Right ventricle myocardium superior (tissue), 1 donor: Measurements from ENCODE around the gene IL32. TPM values are rescaled to one million over a fixed set of nuclear protein-coding genes. Genes with fewer than 3 reads are reported as not detected.
A peak's percentile ranks its signal among the peaks of the same experiment; 100 is the strongest.

Experiments used
- ATAC-seq: fragments of 200-7000 bp; cut with Tn5 transposase; one replicate; pipeline ENCODE4 v1.9.1; 2020; ENCODE audit warnings: mild to moderate bottlenecking; ENCODE audit not compliant: poor library complexity
- DNase-seq: peaks from one replicate; pipeline ENCODE4 v3.0.0-alpha.2; 2020
- intact Hi-C: fragments of 100-400 bp; cut with DNase I; formaldehyde crosslinking; loops from one replicate; pipeline ENCODE4 v1.11.2; 2022
- total RNA-seq: library from RNA; stranded (reverse); fragmentation: NEBNext Ultra II Directional; extraction: Animal tissue kit (Norgen Biotek cat#: 25700); gene quantifications from one replicate; pipeline ENCODE4 v1.2.1, GENCODE V29; 2021
- donor health status: DM: no; HTN: yes; CAD: no; lungs with severe emphysema.

IL32 gene
- total RNA-seq, 1 donor from 2014 or later = 42.6 TPM

DNA sequence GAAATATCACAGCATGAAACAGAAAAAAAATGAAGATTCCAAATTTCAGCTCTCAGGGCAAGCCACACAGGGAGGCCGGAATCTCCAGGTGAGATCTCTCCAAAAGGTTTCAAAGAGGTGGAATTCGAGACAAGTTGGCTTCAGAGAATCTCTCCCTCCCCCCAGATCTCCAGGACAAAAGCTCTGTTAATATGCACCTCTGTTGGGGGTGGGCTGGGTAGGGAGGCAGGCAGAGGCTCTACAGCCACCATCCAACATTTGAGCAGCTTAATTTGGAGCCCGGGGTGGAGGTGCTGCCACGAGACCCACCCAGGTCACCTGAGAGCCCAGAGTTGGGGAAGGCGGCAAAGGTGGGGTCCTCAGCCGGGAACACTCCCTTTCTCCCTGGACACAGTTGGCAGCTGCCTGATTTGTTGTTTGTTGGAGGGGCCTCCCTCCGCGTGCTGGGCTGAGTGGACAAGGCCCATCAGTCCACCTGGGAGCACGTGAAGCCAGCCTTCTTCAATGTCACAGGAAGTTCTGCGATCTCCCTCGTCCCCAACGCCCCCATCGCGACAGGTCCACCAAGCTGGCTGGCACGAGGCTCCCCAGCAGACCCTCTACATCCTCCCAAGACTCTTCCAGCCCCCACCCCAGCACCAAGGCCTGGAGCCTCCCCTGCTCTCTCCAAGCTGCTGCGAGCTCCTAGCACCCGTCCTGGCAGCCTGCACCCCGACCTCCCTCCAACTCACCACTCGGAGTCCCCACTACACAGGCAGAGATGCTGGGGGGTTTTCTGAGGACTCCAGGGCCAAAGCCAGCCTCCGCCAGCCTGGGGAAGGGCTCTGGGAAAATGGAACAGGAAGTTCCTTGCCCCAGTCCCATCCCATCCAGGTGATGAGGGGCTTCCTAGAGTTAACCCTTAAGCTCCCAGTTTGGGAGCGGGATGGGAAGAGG is 33.3 kb downstream of the IL32 start, which contains the start of gene ZSCAN10:
TSS of gene ZSCAN10 (minus strand) at position 836 of the 936 bp plus-strand sequence. CDS start 6,357 bp downstream, outside the sequence.
- intact Hi-C loops = no loop called here
- DNase-seq (no peak), ATAC-seq (no peak)

DNA sequence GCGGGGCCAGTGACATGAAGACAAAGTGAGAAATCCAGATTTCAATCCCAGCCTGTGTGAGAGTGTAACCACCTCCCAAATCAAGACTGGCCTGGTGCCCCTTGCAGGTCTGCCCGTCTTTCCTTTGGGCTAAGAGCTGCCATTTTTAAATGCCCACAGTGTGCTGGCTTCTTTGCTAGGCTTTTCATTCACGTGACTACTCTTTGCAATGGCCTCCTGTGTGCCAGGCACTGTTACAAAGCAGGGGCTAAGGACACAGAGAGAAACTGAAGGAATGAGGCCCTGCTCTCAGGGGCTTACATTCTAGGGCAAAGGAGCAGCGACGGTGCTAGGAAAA is 33.9 kb downstream of the IL32 start:
- DNase-seq = no peak
- intact Hi-C loops = no loop called here
- no peak for ATAC-seq

DNA sequence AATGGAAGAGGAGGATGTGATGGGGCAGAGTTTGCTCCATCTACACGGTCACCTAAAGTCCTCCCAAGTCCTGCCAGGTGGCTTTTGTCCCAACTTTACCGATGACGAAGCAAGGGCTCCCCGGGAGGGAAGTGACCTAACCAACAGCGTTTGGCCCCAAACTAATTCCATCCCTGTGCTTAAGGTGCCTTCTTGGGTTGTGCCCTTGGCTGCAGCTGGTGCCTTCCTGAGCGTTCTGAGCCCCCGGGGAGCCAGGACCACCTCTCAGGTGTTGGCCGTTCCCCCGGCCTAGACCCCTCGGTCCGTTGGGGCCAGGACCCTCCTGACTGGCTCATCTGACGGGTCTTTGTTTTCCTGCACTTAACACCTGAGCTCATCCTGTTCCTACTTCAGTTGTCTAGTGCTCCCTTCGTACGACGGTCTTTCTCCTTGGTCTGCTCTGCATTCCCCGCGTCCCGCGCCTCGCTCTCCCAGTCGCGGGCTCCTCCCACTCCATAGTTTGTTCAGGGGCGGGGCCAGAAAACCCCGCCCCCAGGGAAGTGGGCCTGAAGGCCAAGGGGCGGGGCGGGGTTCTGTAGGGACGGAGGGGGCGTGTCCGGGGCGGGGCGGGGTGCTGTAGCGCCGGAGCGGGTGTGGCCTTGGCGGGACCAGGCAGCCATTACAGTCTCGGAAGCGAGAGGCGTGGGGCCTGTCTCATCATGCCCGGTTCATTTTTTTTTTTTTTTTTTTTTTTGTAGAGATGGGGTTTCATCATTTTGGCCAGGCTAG is 34.5 kb downstream of the IL32 start:
- intact Hi-C loops = no loop called here
- ATAC-seq (peak; percentile 94), DNase-seq (peak; percentile 96)

DNA sequence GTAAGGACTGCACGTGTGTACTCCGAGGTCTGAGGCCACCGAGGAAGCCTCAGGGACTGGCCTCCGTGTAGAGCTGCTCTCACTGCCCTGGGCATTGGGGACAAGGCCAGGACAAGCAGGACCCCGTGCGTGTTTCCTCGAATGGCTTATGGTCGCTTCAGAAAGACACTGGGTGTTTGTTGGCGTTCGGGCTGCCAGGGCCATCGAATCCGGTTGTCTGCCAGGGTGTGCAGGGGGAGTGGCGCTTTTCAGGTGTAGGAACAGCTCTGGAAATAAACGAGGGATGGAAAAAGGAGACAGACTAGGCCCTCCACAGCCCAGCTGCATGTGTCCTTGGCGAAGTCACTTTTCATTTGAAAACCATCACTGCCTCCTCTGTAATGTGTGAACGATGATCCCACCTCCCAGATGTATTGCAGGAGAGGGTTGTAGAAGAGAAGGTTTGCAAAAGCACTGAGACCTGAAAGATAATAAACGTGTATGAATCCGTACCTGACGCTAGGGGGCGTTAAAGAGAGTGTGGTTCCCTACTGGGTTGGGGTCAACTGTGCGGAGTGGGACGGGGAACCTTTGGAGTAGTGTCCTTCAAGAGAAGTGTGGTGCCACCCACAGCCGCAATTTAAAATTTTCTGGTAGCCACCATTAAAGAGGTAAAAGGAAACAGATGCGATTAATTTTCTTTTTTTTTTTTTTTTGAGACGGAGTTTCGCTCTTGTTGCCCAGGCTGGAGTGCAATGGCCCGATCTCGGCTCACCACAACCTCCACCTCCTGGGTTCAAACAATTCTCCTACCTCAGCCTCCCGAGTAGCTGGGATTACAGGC is 35.8 kb downstream of the IL32 start:
- ATAC-seq (no peak), DNase-seq (no peak)
- intact Hi-C loops = no loop called here

DNA sequence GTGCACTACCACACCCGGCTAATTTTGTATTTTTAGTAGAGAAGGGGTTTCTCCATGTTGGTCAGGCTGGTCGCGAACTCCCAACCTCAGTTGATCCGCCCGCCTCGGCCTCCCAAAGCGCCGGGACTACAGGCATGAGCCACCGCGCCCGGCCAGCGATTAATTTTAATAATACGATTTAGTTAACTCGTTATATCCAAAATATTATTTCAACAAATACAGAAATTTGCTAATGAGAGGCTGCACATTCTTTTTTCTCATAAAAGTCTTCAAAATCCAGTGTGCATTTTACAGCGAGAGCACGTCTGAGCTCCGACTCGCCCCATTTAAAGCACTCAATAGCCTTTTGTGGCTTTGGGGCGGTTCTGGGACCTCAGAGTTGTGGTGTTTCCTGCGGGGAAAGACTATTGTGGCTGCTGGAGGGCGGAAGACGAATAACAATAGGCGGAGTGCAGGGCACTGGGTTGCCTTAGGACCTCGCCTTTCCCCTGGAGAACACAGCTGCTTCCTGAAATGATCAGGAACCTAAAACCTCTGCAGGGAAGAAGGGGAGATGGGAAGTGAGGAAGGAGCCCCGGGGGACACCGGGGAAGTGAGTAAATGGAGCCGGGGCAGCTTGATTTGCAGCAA is 36.5 kb downstream of the IL32 start:
- DNase-seq (peak; percentile 63), ATAC-seq (peak; percentile 9)
- intact Hi-C loops = no loop called here

DNA sequence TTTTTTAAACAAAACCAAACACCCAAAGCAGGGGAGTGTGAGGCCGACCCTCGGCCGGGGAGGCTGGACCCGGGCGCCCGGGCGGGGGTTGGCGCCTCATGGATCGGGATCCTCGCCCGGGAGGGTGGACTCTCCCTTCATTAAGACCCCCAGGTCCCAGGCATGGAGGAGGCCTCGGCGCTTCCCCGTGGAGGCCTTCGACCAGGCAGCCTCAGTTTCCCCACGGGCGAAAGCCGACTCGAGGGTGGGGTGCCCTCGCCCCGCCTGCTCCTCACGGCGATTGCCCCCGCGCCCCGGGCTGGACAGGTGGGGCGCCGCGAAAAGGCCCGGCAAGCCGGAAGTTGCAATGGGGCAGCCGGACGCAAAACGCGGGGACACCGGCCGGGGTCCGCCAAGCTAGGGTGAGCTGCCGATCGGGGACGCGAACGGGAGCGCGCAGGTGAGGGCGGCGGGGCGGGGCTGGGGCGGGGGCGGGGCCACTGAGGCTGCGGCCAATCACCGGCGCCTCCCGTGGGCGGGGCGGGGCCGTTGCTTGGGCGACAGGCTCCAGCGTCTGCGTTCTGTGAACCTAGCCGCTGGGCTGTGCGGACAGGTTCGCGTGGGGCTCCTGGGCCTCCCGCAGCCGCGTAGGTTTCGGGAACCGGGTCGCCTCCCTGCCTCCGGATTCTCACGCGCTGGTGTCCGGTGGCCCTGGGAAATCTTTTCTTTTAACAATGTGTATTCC is 40.9 kb downstream of the IL32 start:
- DNase-seq = peak; percentile 93
- intact Hi-C loops = no loop called here
- peak; percentile 98 for ATAC-seq

DNA sequence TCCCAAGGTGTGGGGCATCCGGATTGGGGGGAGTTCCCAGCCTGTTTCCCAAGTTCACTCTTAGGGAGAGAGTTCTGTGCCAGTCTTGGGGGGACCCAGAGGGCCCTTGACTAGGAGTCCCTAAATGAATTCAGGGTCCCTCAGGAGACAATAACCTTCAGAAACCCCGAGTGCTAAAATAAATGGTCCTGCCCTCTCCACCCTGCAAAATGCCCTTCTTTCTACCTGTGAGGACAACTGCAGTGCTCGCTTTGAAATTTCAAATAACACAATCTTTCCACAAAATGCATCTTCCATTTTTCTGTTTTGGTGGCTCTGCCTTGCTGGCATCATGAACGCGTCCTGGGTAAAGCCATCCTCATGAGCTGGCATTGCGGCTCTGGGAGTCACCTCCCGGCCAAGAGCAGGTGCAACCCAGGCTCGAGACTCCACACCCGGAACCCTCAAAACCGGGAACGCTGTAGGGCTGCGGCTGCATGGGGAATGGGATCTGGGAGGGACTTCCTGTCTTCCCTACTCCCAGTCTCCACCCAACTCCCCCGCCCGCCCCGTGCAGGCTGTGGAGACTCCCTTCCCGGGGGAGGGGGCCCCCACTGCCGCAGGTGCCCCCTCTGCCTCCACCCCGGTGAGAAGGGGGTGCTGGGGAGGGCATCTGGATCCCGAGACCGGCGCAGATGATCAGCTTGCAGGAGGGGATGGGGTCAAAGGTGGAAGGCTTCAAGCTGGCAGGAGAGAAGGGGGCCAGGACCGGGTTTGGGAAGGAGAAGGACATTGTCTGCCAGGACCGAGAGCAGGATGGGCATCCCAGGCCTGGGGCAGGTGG is 46.8 kb downstream of the IL32 start, which contains the start of gene ZNF205:
TSS of gene ZNF205 (plus strand) at position 529 of the 823 bp plus-strand sequence. CDS start 845 bp downstream, outside the sequence.
- intact Hi-C loops = loop anchor here (5.0 kb wide), 1 partner anchor 50 kb away; no protein-coding TSS in a partner anchor
- ATAC-seq (peak; percentile 96), DNase-seq (peak; percentile 83)

DNA sequence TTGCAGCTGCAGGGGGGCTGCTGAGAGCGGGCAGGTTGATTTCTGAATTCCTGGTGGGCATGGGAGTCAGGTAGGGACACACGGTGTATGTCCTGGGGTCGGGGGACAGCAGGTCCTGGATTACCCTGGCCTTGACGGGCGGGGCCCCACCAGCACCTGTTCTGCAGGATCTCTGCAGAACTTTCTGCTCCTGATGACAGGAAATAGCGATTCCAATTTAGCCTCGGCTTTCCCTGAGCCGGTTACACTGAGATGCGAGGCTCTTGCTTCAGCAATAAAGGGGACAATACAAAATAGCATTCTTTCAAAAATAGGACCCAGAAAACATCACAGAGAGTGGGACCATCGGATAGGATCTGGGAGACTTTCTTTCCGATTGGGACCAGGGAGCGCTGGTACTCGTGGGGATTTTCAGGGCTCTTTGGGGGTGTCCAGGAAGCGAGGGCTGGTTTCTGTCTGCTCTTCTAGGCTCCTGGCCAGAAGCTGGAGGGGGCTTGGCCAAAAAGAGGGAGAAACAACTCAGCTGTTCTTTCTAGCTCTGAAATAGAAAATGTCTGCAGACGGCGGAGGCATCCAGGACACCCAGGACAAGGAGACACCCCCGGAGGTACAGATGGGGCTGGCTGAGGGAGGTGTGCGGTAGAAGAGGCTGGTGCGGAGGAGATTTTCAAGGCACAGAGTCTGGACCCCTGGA is 47.6 kb downstream of the IL32 start:
- DNase-seq (no peak), ATAC-seq (peak; percentile 30)
- intact Hi-C loops = loop anchor here (5.0 kb wide), 1 partner anchor 51 kb away; no protein-coding TSS in a partner anchor

DNA sequence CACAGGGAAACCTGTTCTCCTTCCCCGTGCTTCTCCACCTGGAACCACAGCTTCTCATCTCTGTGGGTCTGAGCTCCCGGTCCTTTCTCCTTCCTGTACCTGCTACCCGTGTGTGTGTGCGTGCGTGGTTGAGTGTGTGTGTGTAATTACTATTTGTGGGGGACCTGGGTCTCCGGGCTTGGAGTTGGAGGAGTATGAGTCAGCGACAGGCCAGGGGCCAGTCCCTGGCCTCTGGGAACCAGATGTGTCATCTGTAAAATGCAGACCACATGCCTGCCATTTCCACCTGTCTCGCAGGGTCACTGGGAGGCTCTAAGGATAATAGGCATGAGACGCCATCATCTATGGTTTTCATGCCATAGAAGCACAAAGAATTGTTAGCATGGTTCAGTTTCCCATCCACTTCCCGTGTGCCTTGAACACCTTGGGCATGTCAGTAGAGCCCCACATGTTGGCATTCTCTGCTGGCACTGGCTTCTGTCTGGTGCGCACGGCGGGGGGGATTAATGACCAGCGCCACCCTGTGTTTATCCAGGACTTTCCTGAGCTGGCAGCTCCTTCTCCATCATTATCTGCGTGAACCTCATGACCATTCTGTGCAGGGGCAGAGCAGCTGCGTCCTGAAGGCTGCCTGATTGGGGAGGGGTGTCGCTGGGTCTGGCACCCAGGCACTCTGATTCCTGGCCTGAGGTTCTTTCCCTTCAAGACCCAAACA is 48.5 kb downstream of the IL32 start:
- DNase-seq = no peak
- intact Hi-C loops = loop anchor here (5.0 kb wide), 1 partner anchor 52 kb away; no protein-coding TSS in a partner anchor
- ATAC-seq = no peak

DNA sequence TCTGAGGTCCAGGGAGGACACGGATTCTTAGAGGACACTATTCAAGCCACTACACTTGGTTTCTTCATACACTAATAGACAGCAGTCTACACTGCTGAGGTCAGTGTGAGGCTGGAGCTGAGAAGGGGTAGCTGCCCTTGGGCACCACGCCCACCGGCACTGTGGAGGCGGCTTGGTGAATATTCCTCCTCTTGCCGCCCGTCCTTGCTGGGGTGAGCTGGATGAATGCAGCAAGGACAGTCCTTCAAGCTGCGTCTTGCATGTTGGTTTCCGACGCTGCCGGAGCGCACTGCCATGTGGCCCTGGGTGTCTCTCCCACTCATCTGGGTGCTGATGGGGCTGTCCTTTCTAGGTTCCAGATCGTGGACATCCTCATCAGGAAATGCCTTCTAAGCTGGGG is 49.6 kb downstream of the IL32 start:
- no peak for DNase-seq
- no peak for ATAC-seq
- intact Hi-C loops = no loop called here

DNA sequence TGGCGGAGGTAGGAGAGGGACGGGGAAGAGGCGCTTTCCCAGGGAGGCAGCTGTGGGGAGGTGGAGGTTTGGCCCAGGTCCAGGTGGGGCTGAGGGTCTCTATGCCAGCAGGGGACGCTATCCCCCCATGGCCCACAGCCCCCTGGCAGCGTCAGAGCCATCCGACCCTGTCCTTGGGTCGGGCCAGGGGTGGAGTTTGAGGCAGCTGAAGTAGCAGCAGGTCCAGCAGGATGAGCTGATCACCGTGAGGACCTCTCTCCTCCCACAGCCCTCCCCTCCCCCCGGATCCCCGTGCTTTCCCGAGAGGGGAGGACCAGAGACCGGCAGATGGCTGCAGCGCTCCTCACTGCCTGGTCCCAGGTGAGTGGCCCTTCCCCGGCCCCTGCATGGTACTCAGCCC is 50.1 kb downstream of the IL32 start:
- ATAC-seq = no peak
- no peak for DNase-seq
- intact Hi-C loops = no loop called here

DNA sequence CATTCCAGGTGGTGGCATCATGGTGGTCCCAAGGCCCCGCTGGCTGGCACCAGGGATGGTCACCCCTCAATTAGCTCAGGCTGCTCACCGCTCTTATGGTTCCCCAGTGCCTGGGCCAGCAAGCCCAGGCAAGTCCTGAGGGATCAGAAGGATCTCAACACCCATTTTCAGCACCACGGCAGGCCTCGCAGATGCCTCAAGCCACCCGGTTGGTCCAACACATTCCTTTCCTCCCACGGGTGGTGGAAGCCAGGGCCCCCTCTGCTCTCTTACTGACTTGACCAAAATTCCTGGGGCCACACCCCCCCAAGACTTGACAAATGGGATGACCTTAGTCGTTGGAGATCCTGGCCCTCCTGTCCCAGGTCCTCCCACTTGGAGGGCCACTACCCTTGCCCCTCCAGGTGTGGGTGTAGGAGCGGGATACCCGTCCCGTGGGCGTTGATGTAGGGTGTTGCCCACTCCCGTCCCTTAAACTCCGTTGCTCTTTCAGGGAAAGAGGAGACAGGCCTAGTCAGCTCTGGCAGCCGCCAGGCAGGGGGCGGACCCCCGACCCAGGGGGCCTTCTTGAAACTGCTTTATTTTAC is 52.9 kb downstream of the IL32 start:
- DNase-seq = no peak
- intact Hi-C loops = no loop called here
- no peak for ATAC-seq

DNA sequence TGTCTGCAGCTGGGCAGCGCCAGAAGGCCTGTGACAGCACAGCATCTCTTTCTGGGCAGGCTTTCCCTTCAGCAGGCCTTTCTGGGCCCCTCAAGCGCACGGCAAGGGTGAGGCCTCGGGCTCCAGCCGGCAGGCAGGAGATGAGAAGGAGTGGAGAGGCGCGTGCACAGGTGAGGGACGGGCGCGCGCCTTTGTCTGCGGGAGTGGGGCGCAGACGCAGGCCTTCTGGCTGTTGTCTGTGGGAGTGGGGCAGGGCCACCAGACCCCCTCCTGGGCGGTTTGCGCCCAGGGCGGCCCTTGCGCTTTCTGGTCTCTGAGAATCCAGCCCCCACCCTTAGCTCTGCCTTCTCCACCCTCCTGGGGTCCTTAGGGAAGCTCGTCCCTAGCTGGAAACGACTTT is 53.4 kb downstream of the IL32 start:
- ATAC-seq (no peak), DNase-seq (no peak)
- intact Hi-C loops = no loop called here
